Measurements from ENCODE around the gene HOXB7.

HOXB7 gene

DNA sequence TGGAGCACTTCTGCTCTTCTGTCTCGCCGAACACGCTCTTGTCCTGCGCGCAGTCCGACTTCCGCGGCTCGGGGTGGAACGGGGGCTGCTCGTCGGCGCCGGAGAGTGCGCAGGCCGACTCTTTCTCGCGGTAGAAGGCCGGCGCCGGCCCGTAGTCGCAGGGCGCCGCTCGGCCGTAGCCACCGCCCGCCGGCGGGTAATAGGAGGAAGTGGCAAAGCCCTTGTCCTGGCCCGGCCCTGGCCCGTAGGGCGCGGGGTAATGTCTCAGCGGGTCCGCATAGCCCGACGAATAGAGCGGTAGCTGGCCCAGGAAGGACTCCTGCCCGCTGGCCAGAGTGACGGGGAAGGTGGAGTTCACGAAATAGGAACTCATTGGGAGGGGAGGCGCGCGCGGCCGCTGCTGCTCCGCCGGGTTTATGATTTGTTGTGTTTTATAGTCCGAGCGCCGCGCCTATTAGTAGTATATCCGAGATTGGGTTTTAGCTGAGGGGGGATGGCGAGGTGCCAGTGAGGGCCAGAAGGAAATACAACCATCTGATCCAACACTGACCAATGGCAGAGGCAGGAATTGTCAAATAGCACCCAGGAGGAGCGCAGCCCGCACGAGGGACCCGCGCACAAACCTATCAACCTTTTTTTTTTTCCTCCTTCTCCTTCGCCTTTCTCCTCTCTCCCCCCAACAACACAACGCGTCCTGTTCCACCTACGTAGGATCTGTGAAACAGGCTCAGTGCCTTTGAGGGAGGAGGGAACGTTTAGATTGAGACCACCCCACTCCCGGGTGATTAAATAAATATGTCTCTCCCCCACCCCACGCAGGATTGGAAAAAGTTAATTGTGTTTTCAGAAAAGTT lies 12.8 kb downstream of the HOXB7 start:
- peak overlapping the region; percentile 57 for H3K4me3 ChIP-seq (ENCODE audit: low read depth, low read length)
- DNase-seq (ENCODE audit: low read depth, low spot score), result peak; percentile 91
- in situ Hi-C loops (cut with HindIII; ENCODE audit: low sequenced_read_pairs), result no loop called here
- TF ChIP-seq, protein P1, sequence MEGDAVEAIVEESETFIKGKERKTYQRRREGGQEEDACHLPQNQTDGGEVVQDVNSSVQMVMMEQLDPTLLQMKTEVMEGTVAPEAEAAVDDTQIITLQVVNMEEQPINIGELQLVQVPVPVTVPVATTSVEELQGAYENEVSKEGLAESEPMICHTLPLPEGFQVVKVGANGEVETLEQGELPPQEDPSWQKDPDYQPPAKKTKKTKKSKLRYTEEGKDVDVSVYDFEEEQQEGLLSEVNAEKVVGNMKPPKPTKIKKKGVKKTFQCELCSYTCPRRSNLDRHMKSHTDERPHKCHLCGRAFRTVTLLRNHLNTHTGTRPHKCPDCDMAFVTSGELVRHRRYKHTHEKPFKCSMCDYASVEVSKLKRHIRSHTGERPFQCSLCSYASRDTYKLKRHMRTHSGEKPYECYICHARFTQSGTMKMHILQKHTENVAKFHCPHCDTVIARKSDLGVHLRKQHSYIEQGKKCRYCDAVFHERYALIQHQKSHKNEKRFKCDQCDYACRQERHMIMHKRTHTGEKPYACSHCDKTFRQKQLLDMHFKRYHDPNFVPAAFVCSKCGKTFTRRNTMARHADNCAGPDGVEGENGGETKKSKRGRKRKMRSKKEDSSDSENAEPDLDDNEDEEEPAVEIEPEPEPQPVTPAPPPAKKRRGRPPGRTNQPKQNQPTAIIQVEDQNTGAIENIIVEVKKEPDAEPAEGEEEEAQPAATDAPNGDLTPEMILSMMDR (IDR thresholded peaks at IDR 0.05; ENCODE audit: low read depth, low read length), result no peak

DNA sequence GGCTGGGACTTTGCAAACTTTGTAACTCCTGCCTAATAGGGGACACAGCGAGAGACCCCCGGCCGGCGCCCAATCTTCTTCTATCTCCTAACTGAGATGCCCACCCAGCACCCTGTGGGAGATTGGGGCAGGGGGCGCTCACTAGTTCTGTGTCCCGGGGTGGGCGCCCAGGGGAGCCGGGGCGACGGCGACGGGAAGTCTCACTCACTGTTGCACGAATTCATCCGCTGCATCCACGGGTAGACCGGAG lies 13.4 kb downstream of the HOXB7 start:
- peak overlapping the region; percentile 57 for H3K4me3 ChIP-seq (ENCODE audit: low read depth, low read length)
- no peak for DNase-seq (ENCODE audit: low read depth, low spot score)
- in situ Hi-C loops (cut with HindIII; ENCODE audit: low sequenced_read_pairs), result no loop called here
- TF ChIP-seq, protein P1 (IDR thresholded peaks at IDR 0.05; ENCODE audit: low read depth, low read length), result no peak

DNA sequence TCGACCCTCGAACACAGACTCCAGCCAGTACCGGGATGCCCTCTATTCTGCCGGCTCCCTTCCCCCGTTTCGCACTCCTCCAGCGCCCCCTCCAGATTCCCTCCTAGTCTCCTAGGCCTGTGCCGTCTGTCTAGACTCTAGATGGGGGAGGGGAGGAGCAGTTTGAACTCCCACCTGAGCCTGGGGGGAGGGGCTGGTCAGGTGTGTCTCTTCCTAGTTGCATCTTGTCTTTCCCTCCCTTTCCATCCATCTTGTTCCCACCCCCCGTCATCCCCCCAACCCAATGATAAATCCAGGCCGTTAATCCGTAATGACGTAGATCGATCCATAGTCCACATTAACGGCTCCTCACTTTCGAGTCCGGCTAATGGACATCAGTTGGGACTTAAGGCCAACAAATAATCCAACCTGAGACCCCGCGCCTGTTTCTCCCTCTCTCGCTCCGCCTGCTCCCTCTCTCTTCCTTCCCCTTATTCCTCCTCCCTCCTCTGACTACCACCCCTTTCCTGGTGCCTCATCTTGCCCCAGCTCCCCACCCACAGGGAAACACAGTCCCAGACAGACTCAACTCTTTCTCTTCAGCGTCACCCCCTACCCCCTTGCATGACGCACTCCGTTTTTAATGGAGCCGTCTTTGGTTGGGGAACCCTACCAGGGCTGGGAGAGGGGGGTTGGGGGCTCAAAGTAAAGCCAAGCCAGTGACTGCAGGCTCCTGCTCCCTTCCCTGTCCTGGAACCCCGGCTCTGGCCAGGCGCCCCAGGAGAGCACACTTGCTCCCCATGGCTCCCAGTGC lies 13.9 kb downstream of the HOXB7 start:
- peak; percentile 77 for DNase-seq (ENCODE audit: low read depth, low spot score)
- TF ChIP-seq, protein P1 (IDR thresholded peaks at IDR 0.05; ENCODE audit: low read depth, low read length), result no peak
- H3K4me3 ChIP-seq (ENCODE audit: low read depth, low read length), result peak overlapping the region; percentile 57
- in situ Hi-C loops (cut with HindIII; ENCODE audit: low sequenced_read_pairs), result no loop called here

DNA sequence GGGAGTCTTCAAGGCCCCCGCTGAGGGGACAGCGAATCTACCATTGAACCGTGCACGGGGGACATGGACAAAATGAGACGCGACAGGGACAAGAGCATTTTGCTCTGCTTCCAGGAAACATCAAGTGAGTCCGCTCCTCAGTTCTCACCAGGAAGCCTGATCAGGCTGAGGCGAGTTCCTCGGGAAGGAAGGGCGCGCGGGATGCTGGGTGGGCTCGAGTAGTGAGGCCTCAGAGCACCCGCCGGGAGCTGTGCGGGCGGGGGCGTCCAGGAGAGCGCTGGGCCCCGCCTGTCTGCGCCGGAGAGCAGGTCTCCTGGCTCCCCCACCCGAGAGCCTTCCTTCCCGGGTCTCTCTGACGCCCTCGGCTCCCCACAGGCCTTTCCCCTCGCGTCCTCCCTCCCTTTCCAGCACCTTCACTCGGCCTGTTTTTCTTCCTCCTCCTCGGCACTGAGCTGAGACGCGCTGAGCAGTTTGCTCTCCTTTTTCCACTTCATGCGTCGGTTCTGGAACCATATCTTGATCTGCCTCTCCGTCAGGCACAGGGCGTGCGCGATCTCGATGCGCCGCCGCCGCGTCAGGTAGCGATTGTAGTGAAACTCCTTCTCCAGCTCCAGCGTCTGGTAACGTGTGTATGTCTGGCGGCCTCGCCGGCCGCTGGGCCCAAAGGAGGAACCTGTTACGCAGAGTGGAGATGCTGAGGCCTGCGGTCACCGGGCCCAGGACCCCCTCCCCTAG lies 14.7 kb downstream of the HOXB7 start:
- TF ChIP-seq, protein P1 (IDR thresholded peaks at IDR 0.05; ENCODE audit: low read depth, low read length), result no peak
- DNase-seq (ENCODE audit: low read depth, low spot score), result peak; percentile 46
- in situ Hi-C loops (cut with HindIII; ENCODE audit: low sequenced_read_pairs), result no loop called here
- peak overlapping the region; percentile 57 for H3K4me3 ChIP-seq (ENCODE audit: low read depth, low read length)

DNA sequence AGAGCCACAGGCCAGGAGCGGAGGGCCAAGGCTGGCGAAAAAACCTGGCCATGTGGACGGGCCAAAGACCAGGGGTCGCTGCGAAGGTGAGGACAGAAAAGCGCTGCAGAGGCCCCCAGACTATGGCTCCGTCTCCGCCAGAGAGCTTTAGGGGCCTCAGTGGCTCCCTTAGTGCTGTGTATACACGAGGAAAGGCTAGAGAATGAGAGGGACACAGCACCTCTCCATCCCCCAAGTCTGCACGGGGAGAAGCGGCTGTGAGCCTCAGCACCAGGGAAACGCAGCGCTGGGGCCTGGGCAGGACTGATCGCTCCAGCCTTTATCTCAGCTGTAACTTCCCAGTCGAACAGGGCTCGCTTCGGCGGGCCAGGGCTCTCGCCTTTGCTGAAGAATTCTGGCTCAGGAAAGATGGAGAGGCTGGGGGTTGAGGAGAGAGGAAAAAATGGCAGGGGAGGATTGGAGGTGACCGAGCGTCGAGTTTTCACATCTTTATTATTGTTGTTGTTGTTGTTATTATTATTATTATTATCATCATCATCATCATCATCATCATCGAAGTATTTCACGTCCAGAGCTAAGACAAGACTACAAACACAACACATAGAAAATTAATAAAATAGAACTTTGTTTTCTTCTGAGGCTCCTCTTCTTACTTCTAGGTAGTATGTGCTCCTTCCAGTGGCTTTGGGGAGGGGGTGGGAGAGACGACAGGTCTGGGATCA lies 15.4 kb downstream of the HOXB7 start:
- peak overlapping the region; percentile 57 for H3K4me3 ChIP-seq (ENCODE audit: low read depth, low read length)
- in situ Hi-C loops (cut with HindIII; ENCODE audit: low sequenced_read_pairs), result no loop called here
- no peak for DNase-seq (ENCODE audit: low read depth, low spot score)
- TF ChIP-seq, protein P1 (IDR thresholded peaks at IDR 0.05; ENCODE audit: low read depth, low read length), result no peak
